ENCODE results near the gene NME3. TPM values are rescaled to one million over a fixed set of nuclear protein-coding genes. Genes with fewer than 3 reads are reported as not detected.
A peak's percentile ranks its signal among the peaks of the same experiment; 100 is the strongest.

NME3 gene
- total RNA-seq, 1 donor = 17.6 TPM

GRCh38 chr16:1788708-1789100, 17.4 kb upstream of the NME3 start:
- no peak overlapping the region for H3K4me3 ChIP-seq (ENCODE audit: low read length)
- no peaks in the 10 kb centered on the region for H3K9me3 ChIP-seq (ENCODE audit: low read depth, low read length)
- peaks cover 5% of the 10 kb centered on the region for H3K4me1 ChIP-seq (ENCODE audit: insufficient read depth, low read length)
- H3K27me3 ChIP-seq (ENCODE audit: insufficient read depth, low read length) = no peaks in the 10 kb centered on the region

GRCh38 chr16:1788095-1788707, 16.9 kb upstream of the NME3 start:
- peaks cover 10% of the 10 kb centered on the region for H3K4me1 ChIP-seq (ENCODE audit: insufficient read depth, low read length)
- no peaks in the 10 kb centered on the region for H3K9me3 ChIP-seq (ENCODE audit: low read depth, low read length)
- H3K4me3 ChIP-seq (ENCODE audit: low read length) = no peak overlapping the region
- H3K27me3 ChIP-seq (ENCODE audit: insufficient read depth, low read length) = no peaks in the 10 kb centered on the region

GRCh38 chr16:1787322-1788094, 16.2 kb upstream of the NME3 start:
- Histone ChIP-seq H3K9me3 (ENCODE audit: low read depth, low read length) (no peaks in the 10 kb centered on the region), H3K4me3 (ENCODE audit: low read length) (no peak overlapping the region), H3K4me1 (ENCODE audit: insufficient read depth, low read length) (peaks cover 10% of the 10 kb centered on the region), H3K27me3 (ENCODE audit: insufficient read depth, low read length) (no peaks in the 10 kb centered on the region)

- no peak overlapping the region for H3K4me3 ChIP-seq (ENCODE audit: low read length)
Observed at GRCh38 chr16:1787056-1787321, 15.6 kb upstream of the NME3 start.

GRCh38 chr16:1786242-1787055, 15.1 kb upstream of the NME3 start:
- Histone ChIP-seq H3K4me3 (ENCODE audit: low read length) (no peak overlapping the region), H3K9me3 (ENCODE audit: low read depth, low read length) (no peaks in the 10 kb centered on the region), H3K27me3 (ENCODE audit: insufficient read depth, low read length) (no peaks in the 10 kb centered on the region), H3K4me1 (ENCODE audit: insufficient read depth, low read length) (peaks cover 13% of the 10 kb centered on the region)

More at GRCh38 chr16:1787056-1787321, 15.6 kb upstream of the NME3 start:
- Histone ChIP-seq H3K4me1 (ENCODE audit: insufficient read depth, low read length) (peaks cover 10% of the 10 kb centered on the region), H3K9me3 (ENCODE audit: low read depth, low read length) (no peaks in the 10 kb centered on the region), H3K27me3 (ENCODE audit: insufficient read depth, low read length) (no peaks in the 10 kb centered on the region)

- peaks cover 20% of the 10 kb centered on the region for H3K4me1 ChIP-seq (ENCODE audit: insufficient read depth, low read length)
- H3K27me3 ChIP-seq (ENCODE audit: insufficient read depth, low read length) = no peaks in the 10 kb centered on the region
- no peak overlapping the region for H3K4me3 ChIP-seq (ENCODE audit: low read length)
- no peaks in the 10 kb centered on the region for H3K9me3 ChIP-seq (ENCODE audit: low read depth, low read length)
Observed at GRCh38 chr16:1785846-1786170, 14.5 kb upstream of the NME3 start.

- Histone ChIP-seq H3K4me3 (ENCODE audit: low read length) (no peak overlapping the region), H3K4me1 (ENCODE audit: insufficient read depth, low read length) (peaks cover 23% of the 10 kb centered on the region), H3K27me3 (ENCODE audit: insufficient read depth, low read length) (no peaks in the 10 kb centered on the region), H3K9me3 (ENCODE audit: low read depth, low read length) (no peaks in the 10 kb centered on the region)
Observed at GRCh38 chr16:1784977-1785845, 13.9 kb upstream of the NME3 start.

GRCh38 chr16:1782408-1783264, 11.3 kb upstream of the NME3 start, which contains the start of the genes NUBP2 and SPSB3:
TSS of gene NUBP2 (plus strand) at chr16:1782960. CDS start at chr16:1783021, 61 bp downstream.
TSS of gene SPSB3 (minus strand) at chr16:1782571. CDS start at chr16:1781483, 1,088 bp downstream.
- Histone ChIP-seq H3K4me1 (ENCODE audit: insufficient read depth, low read length) (peaks cover 23% of the 10 kb centered on the region), H3K4me3 (ENCODE audit: low read length) (peak within 1 kb of the TSS; percentile 84), H3K9me3 (ENCODE audit: low read depth, low read length) (no peaks in the 10 kb centered on the region), H3K27me3 (ENCODE audit: insufficient read depth, low read length) (no peaks in the 10 kb centered on the region)

GRCh38 chr16:1781758-1782407, 10.5 kb upstream of the NME3 start:
- peak overlapping the region; percentile 84 for H3K4me3 ChIP-seq (ENCODE audit: low read length)
- H3K4me1 ChIP-seq (ENCODE audit: insufficient read depth, low read length) = peaks cover 23% of the 10 kb centered on the region
- no peaks in the 10 kb centered on the region for H3K27me3 ChIP-seq (ENCODE audit: insufficient read depth, low read length)
- no peaks in the 10 kb centered on the region for H3K9me3 ChIP-seq (ENCODE audit: low read depth, low read length)

- H3K27me3 ChIP-seq (ENCODE audit: insufficient read depth, low read length) = no peaks in the 10 kb centered on the region
- H3K4me3 ChIP-seq (ENCODE audit: low read length) = peak overlapping the region; percentile 84
- H3K9me3 ChIP-seq (ENCODE audit: low read depth, low read length) = no peaks in the 10 kb centered on the region
- peaks cover 23% of the 10 kb centered on the region for H3K4me1 ChIP-seq (ENCODE audit: insufficient read depth, low read length)
Observed at GRCh38 chr16:1781254-1781653, 9.9 kb upstream of the NME3 start.

- Histone ChIP-seq H3K4me3 (ENCODE audit: low read length) (no peak overlapping the region), H3K9me3 (ENCODE audit: low read depth, low read length) (no peaks in the 10 kb centered on the region), H3K27me3 (ENCODE audit: insufficient read depth, low read length) (no peaks in the 10 kb centered on the region), H3K4me1 (ENCODE audit: insufficient read depth, low read length) (peaks cover 23% of the 10 kb centered on the region)
Observed at GRCh38 chr16:1780677-1781072, 9.3 kb upstream of the NME3 start.

GRCh38 chr16:1779741-1780676, 8.7 kb upstream of the NME3 start:
- H3K4me3 ChIP-seq (ENCODE audit: low read length) = no peak overlapping the region
- no peaks in the 10 kb centered on the region for H3K27me3 ChIP-seq (ENCODE audit: insufficient read depth, low read length)
- peaks cover 25% of the 10 kb centered on the region for H3K4me1 ChIP-seq (ENCODE audit: insufficient read depth, low read length)
- no peaks in the 10 kb centered on the region for H3K9me3 ChIP-seq (ENCODE audit: low read depth, low read length)

GRCh38 chr16:1779234-1779701, 7.9 kb upstream of the NME3 start:
- no peaks in the 10 kb centered on the region for H3K9me3 ChIP-seq (ENCODE audit: low read depth, low read length)
- no peaks in the 10 kb centered on the region for H3K27me3 ChIP-seq (ENCODE audit: insufficient read depth, low read length)
- H3K4me1 ChIP-seq (ENCODE audit: insufficient read depth, low read length) = peaks cover 32% of the 10 kb centered on the region
- H3K4me3 ChIP-seq (ENCODE audit: low read length) = no peak overlapping the region

All from mononuclear cell (primary cell).